DND-41 (cell line): ENCODE results near the gene OLIG1.

Experiments
- ATAC-seq: fragments of 200-7000 bp; cut with Tn5 transposase; 3 replicates; pipeline ENCODE4 v1.9.1; 2021; ENCODE audit warnings: low read depth; ENCODE audit not compliant: insufficient read depth
- DNase-seq: peaks from one replicate; pipeline ENCODE4 v3.0.0-alpha.2; 2020
- H2AFZ ChIP-seq: 2 replicates; pipeline ENCODE4 v1.6.0; 2012; ENCODE audit warnings: low read depth, low read length
- H3K27ac ChIP-seq: 2 replicates; pipeline ENCODE4 v1.5.1; 2012; ENCODE audit warnings: low read length, inconsistent platforms
- H3K27me3 ChIP-seq: fragments of 200-600 bp; sonication (generic); 2 replicates; pipeline ENCODE4 v1.6.0; 2012; ENCODE audit warnings: low read length, mild to moderate bottlenecking, inconsistent platforms; ENCODE audit not compliant: insufficient read depth, poor library complexity
- H3K36me3 ChIP-seq: 2 replicates; pipeline ENCODE4 v1.5.1; 2012; ENCODE audit warnings: low read length, inconsistent platforms; ENCODE audit not compliant: insufficient read depth
- H3K4me1 ChIP-seq: 2 replicates; pipeline ENCODE4 v1.5.1; 2012; ENCODE audit warnings: mild to moderate bottlenecking, low read length; ENCODE audit not compliant: insufficient read depth
- H3K4me2 ChIP-seq: 2 replicates; pipeline ENCODE4 v1.6.0; 2012; ENCODE audit warnings: mild to moderate bottlenecking, moderate library complexity, low read length, inconsistent platforms; ENCODE audit not compliant: insufficient read depth
- H3K4me3 ChIP-seq, 2 experiments: fragments of 200-600 bp in 1 of 2; shearing (Covaris generic) in 1 of 2; 2 replicates each; pipeline ENCODE4 v1.5.1; 2012 to 2016; ENCODE audit warnings: inconsistent platforms in 2 of 2, low read length in 2 of 2, mild to moderate bottlenecking in 2 of 2, low read depth in 1 of 2, moderate library complexity in 1 of 2
- H3K79me2 ChIP-seq: 2 replicates; pipeline ENCODE4 v1.6.0; 2012; ENCODE audit warnings: low read length, inconsistent platforms; ENCODE audit not compliant: insufficient read depth
- H3K9ac ChIP-seq: 2 replicates; pipeline ENCODE4 v1.6.0; 2012; ENCODE audit warnings: low read depth, mild to moderate bottlenecking, inconsistent platforms, low read length, moderate library complexity
- H3K9me3 ChIP-seq: 2 replicates; pipeline ENCODE4 v1.5.1; 2012; ENCODE audit warnings: low read length, moderate library complexity, mild to moderate bottlenecking, inconsistent platforms; ENCODE audit not compliant: insufficient read depth, severe bottlenecking
- H4K20me1 ChIP-seq: 2 replicates; pipeline ENCODE4 v1.6.0; 2012; ENCODE audit warnings: low read length; ENCODE audit not compliant: insufficient read depth
- CTCF ChIP-seq: IDR thresholded peaks from 2 replicates; pipeline ENCODE4 v1.5.1; 2012; ENCODE audit warnings: borderline replicate concordance, low read length, moderate library complexity, mild to moderate bottlenecking; ENCODE audit not compliant: poor library complexity, severe bottlenecking; ENCODE audit errors: extremely low read depth
- EZH2 ChIP-seq: IDR thresholded peaks from 3 replicates; pipeline ENCODE4 v1.6.1; 2012; ENCODE audit warnings: borderline replicate concordance, low read depth, mild to moderate bottlenecking, moderate library complexity, low read length, inconsistent platforms; ENCODE audit not compliant: severe bottlenecking

OLIG1 gene

GRCh38 chr21:33080776-33081175 lies 10.8 kb downstream of the OLIG1 start:
- H3K4me2 ChIP-seq = no peak overlapping the region
- no peaks in the 10 kb centered on the region for H4K20me1 ChIP-seq
- no peak overlapping the region for H3K9ac ChIP-seq
- H3K4me3 ChIP-seq = no peak overlapping the region
- H3K4me1 ChIP-seq = no peaks in the 10 kb centered on the region
- no peaks in the 10 kb centered on the region for H3K36me3 ChIP-seq
- no peaks in the 10 kb centered on the region for H3K9me3 ChIP-seq
- H3K27me3 ChIP-seq = peaks cover 8% of the 10 kb centered on the region
- no peaks in the 10 kb centered on the region for H3K79me2 ChIP-seq
- TF ChIP-seq CTCF (no peak), EZH2 (no peak)
- no peak for ATAC-seq
- H2AFZ ChIP-seq = no peak overlapping the region
- H3K27ac ChIP-seq = no peak overlapping the region
- no peak for DNase-seq

GRCh38 chr21:33088384-33088783 lies 18.4 kb downstream of the OLIG1 start:
- ATAC-seq = no peak
- DNase-seq = no peak
- TF ChIP-seq CTCF (no peak), EZH2 (no peak)
- no peaks in the 10 kb centered on the region for H3K36me3 ChIP-seq
- no peaks in the 10 kb centered on the region for H4K20me1 ChIP-seq
- no peak overlapping the region for H3K9ac ChIP-seq
- H3K27ac ChIP-seq = no peak overlapping the region
- H3K4me2 ChIP-seq = no peak overlapping the region
- H3K9me3 ChIP-seq = no peaks in the 10 kb centered on the region
- H3K79me2 ChIP-seq = no peaks in the 10 kb centered on the region
- no peak overlapping the region for H3K4me3 ChIP-seq
- H3K27me3 ChIP-seq = peaks cover 2% of the 10 kb centered on the region
- no peaks in the 10 kb centered on the region for H3K4me1 ChIP-seq
- H2AFZ ChIP-seq = no peak overlapping the region

GRCh38 chr21:33089395-33090119 lies 19.6 kb downstream of the OLIG1 start:
- ATAC-seq (no peak), DNase-seq (no peak)
- no peak overlapping the region for H3K9ac ChIP-seq
- no peak overlapping the region for H3K4me2 ChIP-seq
- peaks cover 2% of the 10 kb centered on the region for H3K27me3 ChIP-seq
- no peaks in the 10 kb centered on the region for H4K20me1 ChIP-seq
- no peaks in the 10 kb centered on the region for H3K4me1 ChIP-seq
- no peaks in the 10 kb centered on the region for H3K36me3 ChIP-seq
- no peak overlapping the region for H3K4me3 ChIP-seq
- no peak overlapping the region for H2AFZ ChIP-seq
- no peaks in the 10 kb centered on the region for H3K9me3 ChIP-seq
- H3K79me2 ChIP-seq = no peaks in the 10 kb centered on the region
- TF ChIP-seq EZH2 = no peak
- TF ChIP-seq CTCF = no peak
- H3K27ac ChIP-seq = no peak overlapping the region
